ENCODE results near the gene KIF18A. TPM values are rescaled to one million over a fixed set of nuclear protein-coding genes. Genes with fewer than 3 reads are reported as not detected.

Gene KIF18A
- total RNA-seq, 1 donor from 2014 or later = 4.9 TPM

DNA sequence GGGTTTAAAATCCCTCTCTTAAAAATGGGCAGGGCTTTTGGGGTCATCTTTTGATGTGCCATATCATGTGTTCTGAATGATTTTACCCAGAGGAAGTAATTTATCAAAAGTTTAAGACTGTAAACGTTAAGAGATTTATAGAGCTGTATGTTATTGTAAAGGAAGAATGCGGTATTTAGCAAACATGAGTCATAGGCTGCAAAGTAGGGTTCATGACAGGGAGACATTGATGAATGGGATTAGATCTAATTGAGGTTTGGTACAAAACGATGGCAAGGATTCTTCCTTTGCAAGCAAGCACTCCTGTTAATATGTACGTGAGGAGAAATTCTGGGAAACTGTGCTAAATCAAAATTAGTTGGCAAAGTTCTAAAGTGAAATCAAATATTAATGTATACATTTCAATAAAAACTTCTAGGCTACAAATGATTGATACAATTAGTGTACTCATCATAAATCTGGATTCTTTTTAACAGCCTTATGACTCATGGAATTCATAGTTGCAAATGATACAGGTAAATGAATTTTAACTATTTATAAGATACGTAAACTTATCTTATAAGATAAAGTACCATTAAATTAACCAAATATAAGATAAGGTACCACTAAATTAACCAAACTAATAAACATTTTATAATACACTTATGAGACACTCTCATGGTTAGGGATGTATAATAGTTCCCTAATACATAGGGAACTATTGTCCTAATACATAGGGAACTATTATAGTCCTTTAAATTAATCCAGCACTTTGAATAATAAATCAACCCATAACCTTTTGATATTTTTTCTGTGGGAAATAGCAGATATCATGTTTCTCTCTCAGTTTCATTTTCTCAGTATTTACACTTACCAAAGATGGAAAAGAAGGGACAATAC is 58.4 kb downstream of the KIF18A start:
- no peak for DNase-seq (ENCODE audit: low spot score in 2 of 2)
- no peak for FAIRE-seq

- no peak for FAIRE-seq
- no peak for DNase-seq (ENCODE audit: low spot score in 2 of 2)
These were observed 59.1 kb downstream of the KIF18A start for GRCh38 chr11:28048812-28049211.

DNA sequence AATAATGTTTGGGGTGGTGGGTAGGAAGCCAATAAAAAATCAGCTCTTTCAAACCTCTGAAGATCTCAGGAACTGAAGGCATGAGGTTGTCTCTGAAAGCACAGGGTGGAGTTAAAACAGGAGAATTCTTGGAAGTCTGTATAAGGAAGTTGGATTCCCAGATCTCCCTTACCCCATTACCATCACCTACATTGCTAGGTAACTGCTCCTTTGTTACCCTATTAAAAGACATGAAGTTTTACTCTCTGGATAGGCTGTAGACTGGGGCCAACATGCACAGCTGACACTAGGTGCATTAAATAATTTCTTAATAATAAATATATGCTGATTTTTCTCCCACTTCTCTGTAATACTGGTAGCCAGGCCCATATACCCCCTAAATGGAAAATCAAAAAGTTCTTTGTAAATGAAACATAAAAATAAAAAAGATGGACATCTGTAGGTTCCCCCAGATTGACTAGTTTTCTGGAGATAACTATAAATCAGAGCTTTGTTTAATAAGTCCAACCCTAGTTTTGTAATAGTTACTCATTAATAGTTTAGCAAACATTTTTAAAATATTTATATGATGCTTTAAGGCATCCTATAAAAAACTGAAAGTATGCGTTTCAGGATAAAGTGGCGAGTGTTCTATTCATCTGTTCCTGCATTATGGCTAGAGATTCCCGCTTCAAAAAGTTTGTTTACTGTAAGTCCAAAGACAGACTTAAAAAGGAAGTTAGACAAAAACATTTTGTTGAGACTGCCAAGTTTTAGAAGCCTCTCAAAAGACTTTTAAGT is 63.8 kb downstream of the KIF18A start:
- no peak for FAIRE-seq
- no peak for DNase-seq (ENCODE audit: low spot score in 2 of 2)

DNA sequence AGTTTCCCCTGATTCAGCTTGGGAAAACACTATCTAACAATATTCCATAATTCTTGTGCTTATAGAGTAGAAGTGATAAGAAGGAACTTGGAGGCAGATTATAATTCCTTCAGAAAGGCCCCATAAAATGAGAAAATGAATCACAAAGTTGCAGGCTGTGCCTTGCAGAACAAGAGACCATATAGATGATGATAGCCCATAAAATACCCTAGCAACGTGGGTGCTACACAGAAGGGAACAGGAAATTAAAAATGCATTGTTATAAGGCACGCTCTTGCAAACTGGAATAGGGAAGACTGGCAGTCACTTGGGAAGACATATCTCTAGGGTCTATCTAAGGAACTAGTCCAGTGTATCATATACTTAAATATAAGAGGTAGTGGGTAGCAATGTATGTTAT is 67.6 kb downstream of the KIF18A start:
- no peak for DNase-seq (ENCODE audit: low spot score in 2 of 2)
- FAIRE-seq = no peak

DNA sequence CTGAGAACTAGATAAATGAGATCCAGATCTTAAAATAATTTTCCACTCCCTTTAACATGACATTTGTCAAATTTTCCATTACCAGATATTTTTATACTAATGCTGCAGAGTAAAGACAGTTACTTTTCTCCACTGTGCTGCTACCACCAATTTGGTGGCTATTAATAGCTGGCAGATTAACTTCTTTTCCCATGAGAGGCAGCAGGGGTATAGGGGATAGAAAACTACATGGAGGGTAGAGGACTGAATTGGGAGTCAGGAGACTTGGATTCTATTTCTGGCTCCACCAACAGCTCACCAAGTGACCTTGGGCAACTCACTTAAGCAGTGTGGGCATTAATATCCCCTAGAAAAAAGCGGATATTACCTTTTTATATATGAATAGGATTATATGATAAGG is 69.2 kb downstream of the KIF18A start:
- DNase-seq (ENCODE audit: low spot score in 2 of 2) = no peak
- FAIRE-seq = no peak

- no peak for FAIRE-seq
- DNase-seq (ENCODE audit: low spot score in 2 of 2) = no peak
These were observed 81.2 kb downstream of the KIF18A start for GRCh38 chr11:28026634-28027290.

DNA sequence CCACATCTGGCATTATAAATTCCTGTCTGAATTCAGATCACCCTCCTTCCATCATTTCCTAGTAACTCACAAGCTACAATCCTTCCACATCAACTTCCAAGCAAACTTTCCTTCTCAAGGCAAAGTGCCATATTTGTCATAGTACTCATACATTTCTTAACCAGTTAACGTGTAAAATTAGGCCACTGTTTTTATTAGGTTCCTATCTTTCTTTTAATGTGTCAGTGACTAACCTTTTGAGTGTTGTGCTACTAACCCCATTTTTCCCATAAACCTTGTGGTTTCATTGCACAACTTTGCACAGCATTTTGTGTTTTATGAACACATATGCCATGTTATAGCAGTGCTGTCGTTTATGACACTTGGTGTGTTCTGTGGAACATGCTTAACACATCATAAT is 90.1 kb downstream of the KIF18A start:
- DNase-seq (ENCODE audit: low spot score in 2 of 2) (no peak), FAIRE-seq (no peak)

DNA sequence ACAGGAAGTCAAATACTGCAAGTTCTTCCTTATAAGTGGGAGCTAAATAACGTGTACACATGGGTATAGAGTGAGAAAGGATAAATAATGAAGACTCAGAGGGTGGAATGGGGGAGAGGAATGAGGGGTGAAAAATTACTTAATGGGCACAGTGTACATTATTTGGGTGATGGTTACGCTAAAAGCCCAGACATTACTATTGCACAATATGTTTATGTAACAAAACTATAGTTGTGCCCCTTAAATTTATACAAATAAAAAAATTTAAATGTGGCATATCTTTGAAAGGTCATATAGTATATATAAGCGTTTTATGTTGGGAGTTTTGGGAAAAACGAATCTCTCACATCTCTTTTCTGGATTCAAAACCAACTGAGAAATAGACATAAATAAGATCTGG is 96.1 kb downstream of the KIF18A start:
- no peak for FAIRE-seq
- DNase-seq (ENCODE audit: low spot score in 2 of 2) = no peak

GRCh38 chr11:28009996-28010395 is 98.0 kb downstream of the KIF18A start:
- DNase-seq (ENCODE audit: low spot score in 2 of 2) = no peak
- no peak for FAIRE-seq

GRCh38 chr11:28009388-28009787 is 98.6 kb downstream of the KIF18A start:
- no peak for FAIRE-seq
- no peak for DNase-seq (ENCODE audit: low spot score in 2 of 2)

DNA sequence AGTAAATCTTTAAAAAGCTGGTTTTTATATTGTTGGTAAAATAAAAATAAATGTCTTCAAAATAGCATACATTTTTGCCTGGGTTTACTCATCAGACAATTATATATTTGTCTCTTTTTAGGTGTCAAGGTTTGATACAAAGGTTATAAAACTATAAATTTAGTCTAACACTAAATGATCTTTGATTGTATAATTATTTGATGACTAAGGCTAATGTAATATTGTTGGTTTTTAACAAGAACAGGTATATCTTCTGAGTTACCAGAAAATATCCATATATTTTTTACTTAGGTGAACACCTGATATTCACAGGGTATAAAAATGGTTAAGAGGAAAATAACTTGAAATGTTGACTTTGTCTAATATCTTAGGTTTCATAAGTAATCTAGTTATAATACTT is 104.3 kb downstream of the KIF18A start:
- no peak for FAIRE-seq

GRCh38 chr11:27998552-27998951 is 109.4 kb downstream of the KIF18A start:
- no peak for DNase-seq (ENCODE audit: low spot score in 2 of 2)
- no peak for FAIRE-seq

More for the DNA sequence above, 104.3 kb downstream of the KIF18A start:
- DNase-seq (ENCODE audit: low spot score in 2 of 2) = no peak

GRCh38 chr11:27997344-27997743 is 110.6 kb downstream of the KIF18A start:
- FAIRE-seq (no peak), DNase-seq (ENCODE audit: low spot score in 2 of 2) (no peak)

- no peak for DNase-seq (ENCODE audit: low spot score in 2 of 2)
- no peak for FAIRE-seq
These were observed 111.9 kb downstream of the KIF18A start for GRCh38 chr11:27996066-27996465.

GRCh38 chr11:27995083-27995482 is 112.9 kb downstream of the KIF18A start:
- no peak for FAIRE-seq
- no peak for DNase-seq (ENCODE audit: low spot score in 2 of 2)

GRCh38 chr11:27991736-27992135 is 116.2 kb downstream of the KIF18A start:
- FAIRE-seq = no peak
- DNase-seq (ENCODE audit: low spot score in 2 of 2) = no peak

DNA sequence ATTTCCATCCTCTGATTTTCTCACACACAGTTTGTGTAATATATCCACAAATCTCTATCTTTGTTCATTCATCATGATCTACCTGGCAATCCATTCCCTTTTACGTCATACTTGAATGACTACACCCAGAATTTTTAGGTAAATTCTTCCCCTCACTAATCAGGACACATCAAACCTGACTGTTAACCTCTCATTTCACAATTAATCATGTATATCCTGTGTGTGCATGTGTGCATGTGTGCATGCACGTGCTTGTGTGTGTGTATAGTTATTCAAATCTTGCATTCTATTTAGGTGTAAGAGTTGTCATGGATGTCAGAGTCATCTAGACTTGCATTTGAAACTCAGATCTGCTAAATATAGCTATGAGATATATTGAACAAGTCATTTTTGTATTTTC is 130.4 kb downstream of the KIF18A start:
- FAIRE-seq (no peak), DNase-seq (ENCODE audit: low spot score in 2 of 2) (no peak)

- DNase-seq (ENCODE audit: low spot score in 2 of 2) (no peak), FAIRE-seq (no peak)
These were observed 130.9 kb downstream of the KIF18A start for GRCh38 chr11:27977031-27977430.

- no peak for FAIRE-seq
- no peak for DNase-seq (ENCODE audit: low spot score in 2 of 2)
These were observed 131.7 kb downstream of the KIF18A start for GRCh38 chr11:27976262-27976661.

DNA sequence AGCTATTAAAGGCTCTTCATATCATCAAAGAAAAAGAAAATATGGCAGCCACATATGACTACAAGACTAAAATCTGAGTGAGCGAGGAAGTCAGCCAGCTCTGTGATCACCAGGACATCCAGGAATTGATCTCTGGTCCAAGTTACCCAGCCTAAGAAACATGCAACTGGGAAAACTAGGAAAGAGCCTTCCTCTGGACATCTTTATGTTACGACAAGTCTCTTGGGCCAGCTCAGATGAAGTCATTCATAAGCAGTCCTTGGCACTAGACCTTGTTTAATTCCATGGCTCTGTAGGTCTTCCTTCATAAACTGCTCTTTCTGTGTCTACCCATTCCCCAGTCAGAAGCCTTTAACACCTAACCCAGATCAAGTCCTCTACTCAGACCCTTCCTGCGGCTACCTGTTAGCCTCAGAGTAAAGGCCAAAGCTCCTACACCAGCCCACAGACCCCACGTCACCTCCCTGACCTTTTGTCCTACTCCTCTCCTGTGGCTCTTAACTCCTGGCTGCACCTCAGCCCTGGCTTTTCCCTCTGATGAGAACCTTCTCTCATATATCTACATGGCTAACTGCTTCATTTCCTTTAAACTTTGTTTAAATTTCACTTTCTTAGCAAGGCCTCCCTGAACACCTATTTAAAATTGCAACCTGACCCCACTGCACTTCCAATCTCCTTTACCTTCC is 134.0 kb downstream of the KIF18A start:
- no peak for FAIRE-seq

More for the DNA sequence above, 134.0 kb downstream of the KIF18A start:
- no peak for DNase-seq (ENCODE audit: low spot score in 2 of 2)
